Measurements from ENCODE around the gene SLIT3.
"Not testable (repeated sequence)": the region's sequence is repeated elsewhere in the genome, so short reads cannot be mapped to it uniquely, and the experiment has no call there.

Gene SLIT3

GRCh38 chr5:168749391-168750100, 551.4 kb downstream of the SLIT3 start:
- no peak for DNase-seq

- peak; percentile 13 for DNase-seq
Measured at GRCh38 chr5:168747987-168748777, 552.8 kb downstream of the SLIT3 start.

- DNase-seq = no peak
Measured at GRCh38 chr5:168746893-168747640, 553.9 kb downstream of the SLIT3 start.

- DNase-seq = not testable (repeated sequence)
Measured at GRCh38 chr5:168746126-168746892, 554.6 kb downstream of the SLIT3 start.

- DNase-seq = no peak
Measured at GRCh38 chr5:168743617-168744016, 557.3 kb downstream of the SLIT3 start.

GRCh38 chr5:168742311-168742710, 558.6 kb downstream of the SLIT3 start:
- not testable (repeated sequence) for DNase-seq

GRCh38 chr5:168740811-168741213, 560.1 kb downstream of the SLIT3 start:
- DNase-seq = no peak

GRCh38 chr5:168740092-168740800, 560.7 kb downstream of the SLIT3 start:
- no peak for DNase-seq

- DNase-seq = no peak
Measured at GRCh38 chr5:168737066-168737465, 563.9 kb downstream of the SLIT3 start.

- DNase-seq = no peak
Measured at GRCh38 chr5:168736281-168736831, 564.6 kb downstream of the SLIT3 start.

- no peak for DNase-seq
Measured at GRCh38 chr5:168734620-168735300, 566.2 kb downstream of the SLIT3 start.

GRCh38 chr5:168734119-168734518, 566.8 kb downstream of the SLIT3 start:
- DNase-seq = no peak

GRCh38 chr5:168728546-168729211, 572.3 kb downstream of the SLIT3 start:
- DNase-seq = no peak

GRCh38 chr5:168727547-168727946, 573.4 kb downstream of the SLIT3 start:
- no peak for DNase-seq

- no peak for DNase-seq
Measured at GRCh38 chr5:168726342-168726741, 574.6 kb downstream of the SLIT3 start.

GRCh38 chr5:168724227-168724626, 576.7 kb downstream of the SLIT3 start:
- no peak for DNase-seq

- DNase-seq = no peak
Measured at GRCh38 chr5:168723037-168723436, 577.9 kb downstream of the SLIT3 start.

GRCh38 chr5:168721966-168722365, 579.0 kb downstream of the SLIT3 start:
- no peak for DNase-seq

GRCh38 chr5:168721002-168721753, 579.8 kb downstream of the SLIT3 start:
- DNase-seq = no peak

- DNase-seq = no peak
Measured at GRCh38 chr5:168720575-168720974, 580.4 kb downstream of the SLIT3 start.
